WTC11 (cell line): Measurements from ENCODE around the gene PCNA. TPM values are rescaled to one million over a fixed set of nuclear protein-coding genes. Genes with fewer than 3 reads are reported as not detected.
A peak's percentile ranks its signal among the peaks of the same experiment; 100 is the strongest.

Experiments used
- ATAC-seq: fragments of 200-7000 bp; cut with Tn5 transposase; 2 replicates; pipeline ENCODE4 v1.10.0; 2021; ENCODE audit warnings: mild to moderate bottlenecking, moderate library complexity
- CTCF ChIA-PET: fragments of 300-600 bp; sonication (Branson Sonifier 250); formaldehyde crosslinking; loops from one replicate; lab custom pipeline; 2021; ENCODE audit warnings: antibody characterized with exemption; lab: Charles Lee
- POLR2A ChIA-PET: fragments of 350-600 bp; sonication (Branson Sonifier 250); formaldehyde crosslinking; loops from one replicate; lab custom pipeline; 2021; ENCODE audit warnings: antibody characterized with exemption; lab: Charles Lee
- DNase-seq: peaks from one replicate; pipeline ENCODE4 v3.0.0; 2021; ENCODE audit warnings: low spot score
- H3K27ac Mint-ChIP-seq: 2 replicates; pipeline ENCODE4 v1.8.0; 2021; ENCODE audit warnings: mixed read lengths
- H3K27me3 Mint-ChIP-seq: 2 replicates; pipeline ENCODE4 v1.8.0; 2021; ENCODE audit warnings: low read depth, mild to moderate bottlenecking, moderate library complexity, mixed read lengths
- H3K36me3 Mint-ChIP-seq: 2 replicates; pipeline ENCODE4 v1.8.0; 2021; ENCODE audit warnings: mixed read lengths
- H3K4me1 Mint-ChIP-seq: 2 replicates; pipeline ENCODE4 v1.8.0; 2022; ENCODE audit warnings: mixed read lengths
- H3K4me3 Mint-ChIP-seq: 2 replicates; pipeline ENCODE4 v1.8.0; 2021; ENCODE audit warnings: mild to moderate bottlenecking, moderate library complexity, mixed read lengths
- H3K9me3 Mint-ChIP-seq: 2 replicates; pipeline ENCODE4 v1.8.0; 2021; ENCODE audit warnings: mixed read lengths
- ATF2 ChIP-seq: sonication (generic); formaldehyde crosslinking; IDR thresholded peaks from 2 replicates; pipeline ENCODE4 v1.8.1; 2022; ENCODE audit warnings: low read depth, missing genetic modification reagents, borderline replicate concordance
- CDX4 ChIP-seq: fragments of 250-450 bp; sonication (Bioruptor Pico); IDR thresholded peaks from 2 replicates; pipeline ENCODE4 v1.9.0; 2021; ENCODE audit warnings: moderate library complexity, mild to moderate bottlenecking, inconsistent platforms, borderline replicate concordance
- CREM ChIP-seq: sonication (generic); formaldehyde crosslinking; IDR thresholded peaks from 2 replicates; pipeline ENCODE4 v1.8.1; 2022; ENCODE audit warnings: mild to moderate bottlenecking, missing genetic modification reagents, moderate library complexity
- FOXP1 ChIP-seq: sonication (generic); formaldehyde crosslinking; IDR thresholded peaks from 2 replicates; pipeline ENCODE4 v1.8.0; 2022; ENCODE audit warnings: missing genetic modification reagents, mild to moderate bottlenecking, moderate library complexity, borderline replicate concordance
- FOXP4 ChIP-seq: sonication (generic); formaldehyde crosslinking; IDR thresholded peaks from 2 replicates; pipeline ENCODE4 v1.8.0; 2022; ENCODE audit warnings: mild to moderate bottlenecking, missing genetic modification reagents
- JUN ChIP-seq: sonication (generic); formaldehyde crosslinking; IDR thresholded peaks from 2 replicates; pipeline ENCODE4 v1.8.0; 2023; ENCODE audit warnings: mild to moderate bottlenecking, missing genetic modification reagents
- MXD4 ChIP-seq: fragments of 250-450 bp; sonication (Bioruptor Pico); IDR thresholded peaks from 2 replicates; pipeline ENCODE4 v1.8.0; 2021; ENCODE audit warnings: mild to moderate bottlenecking, moderate library complexity, borderline replicate concordance
- NFATC4 ChIP-seq: fragments of 250-450 bp; sonication (Bioruptor Pico); IDR thresholded peaks from 2 replicates; pipeline ENCODE4 v1.9.0; 2021; ENCODE audit warnings: mild to moderate bottlenecking
- OVOL2 ChIP-seq: fragments of 250-450 bp; sonication (Bioruptor Pico); IDR thresholded peaks from 2 replicates; pipeline ENCODE4 v1.9.0; 2021; ENCODE audit warnings: mild to moderate bottlenecking, borderline replicate concordance
- SMAD4 ChIP-seq: sonication (generic); formaldehyde crosslinking; IDR thresholded peaks from 2 replicates; pipeline ENCODE4 v1.8.0; 2022; ENCODE audit warnings: mild to moderate bottlenecking, missing genetic modification reagents
- TEAD1 ChIP-seq: sonication (generic); formaldehyde crosslinking; IDR thresholded peaks from 2 replicates; pipeline ENCODE4 v1.8.0; 2022; ENCODE audit warnings: mild to moderate bottlenecking, missing genetic modification reagents
- TEAD4 ChIP-seq: sonication (generic); formaldehyde crosslinking; IDR thresholded peaks from 2 replicates; pipeline ENCODE4 v1.8.0; 2022; ENCODE audit warnings: mild to moderate bottlenecking, missing genetic modification reagents
- USF1 ChIP-seq: sonication (generic); formaldehyde crosslinking; IDR thresholded peaks from 2 replicates; pipeline ENCODE4 v1.8.0; 2022; ENCODE audit warnings: mild to moderate bottlenecking, missing genetic modification reagents
- ZNF423 ChIP-seq: fragments of 250-450 bp; sonication (Bioruptor Pico); IDR thresholded peaks from 2 replicates; pipeline ENCODE4 v2.1.2; 2022; ENCODE audit warnings: mild to moderate bottlenecking, moderate library complexity
- ZNF425 ChIP-seq: fragments of 250-450 bp; sonication (Bioruptor Pico); conservative IDR thresholded peaks from 2 replicates; pipeline ENCODE4 v1.9.0; 2021; ENCODE audit warnings: mild to moderate bottlenecking
- ZNF512 ChIP-seq: sonication (generic); formaldehyde crosslinking; IDR thresholded peaks from 2 replicates; pipeline ENCODE4 v1.8.1; 2022; ENCODE audit warnings: missing genetic modification reagents, borderline replicate concordance
- total RNA-seq: library from RNA; stranded (reverse); gene quantifications from 3 replicates; pipeline ENCODE4 v1.2.3, GENCODE V29; 2021
- TF ChIP-seq, protein P1 (sequence below): sonication (generic); formaldehyde crosslinking; IDR thresholded peaks from 2 replicates; pipeline ENCODE4 v1.8.0; 2022; ENCODE audit warnings: missing genetic modification reagents

The PCNA gene
- total RNA-seq, 1 experiment from 2014 or later = 262 TPM

- H3K27ac Mint-ChIP-seq = peak overlapping the region; percentile 93
- no peaks in the 10 kb centered on the region for H3K27me3 Mint-ChIP-seq
- POLR2A ChIA-PET = interaction anchor here (0.8 to 1.9 kb wide), 2 partner anchors 64 kb away, joined by 5 to 23 read pairs; no protein-coding TSS in a partner anchor
- no peak for ATAC-seq
- peak overlapping the region; percentile 87 for H3K4me3 Mint-ChIP-seq
- H3K9me3 Mint-ChIP-seq = no peaks in the 10 kb centered on the region
- H3K4me1 Mint-ChIP-seq = peaks cover 16% of the 10 kb centered on the region
- H3K36me3 Mint-ChIP-seq = no peaks in the 10 kb centered on the region; the same call in 1 of the 2 replicates
- TF ChIP-seq CREM (CRISPR knock-in tag) = no peak
- no peak for TF ChIP-seq MXD4 (CRISPR knock-in tag)
- TF ChIP-seq ATF2 (CRISPR knock-in tag) = no peak
- no peak for TF ChIP-seq CDX4
- TF ChIP-seq, protein P1, sequence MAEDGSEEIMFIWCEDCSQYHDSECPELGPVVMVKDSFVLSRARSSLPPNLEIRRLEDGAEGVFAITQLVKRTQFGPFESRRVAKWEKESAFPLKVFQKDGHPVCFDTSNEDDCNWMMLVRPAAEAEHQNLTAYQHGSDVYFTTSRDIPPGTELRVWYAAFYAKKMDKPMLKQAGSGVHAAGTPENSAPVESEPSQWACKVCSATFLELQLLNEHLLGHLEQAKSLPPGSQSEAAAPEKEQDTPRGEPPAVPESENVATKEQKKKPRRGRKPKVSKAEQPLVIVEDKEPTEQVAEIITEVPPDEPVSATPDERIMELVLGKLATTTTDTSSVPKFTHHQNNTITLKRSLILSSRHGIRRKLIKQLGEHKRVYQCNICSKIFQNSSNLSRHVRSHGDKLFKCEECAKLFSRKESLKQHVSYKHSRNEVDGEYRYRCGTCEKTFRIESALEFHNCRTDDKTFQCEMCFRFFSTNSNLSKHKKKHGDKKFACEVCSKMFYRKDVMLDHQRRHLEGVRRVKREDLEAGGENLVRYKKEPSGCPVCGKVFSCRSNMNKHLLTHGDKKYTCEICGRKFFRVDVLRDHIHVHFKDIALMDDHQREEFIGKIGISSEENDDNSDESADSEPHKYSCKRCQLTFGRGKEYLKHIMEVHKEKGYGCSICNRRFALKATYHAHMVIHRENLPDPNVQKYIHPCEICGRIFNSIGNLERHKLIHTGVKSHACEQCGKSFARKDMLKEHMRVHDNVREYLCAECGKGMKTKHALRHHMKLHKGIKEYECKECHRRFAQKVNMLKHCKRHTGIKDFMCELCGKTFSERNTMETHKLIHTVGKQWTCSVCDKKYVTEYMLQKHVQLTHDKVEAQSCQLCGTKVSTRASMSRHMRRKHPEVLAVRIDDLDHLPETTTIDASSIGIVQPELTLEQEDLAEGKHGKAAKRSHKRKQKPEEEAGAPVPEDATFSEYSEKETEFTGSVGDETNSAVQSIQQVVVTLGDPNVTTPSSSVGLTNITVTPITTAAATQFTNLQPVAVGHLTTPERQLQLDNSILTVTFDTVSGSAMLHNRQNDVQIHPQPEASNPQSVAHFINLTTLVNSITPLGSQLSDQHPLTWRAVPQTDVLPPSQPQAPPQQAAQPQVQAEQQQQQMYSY (CRISPR knock-in tag) = no peak
- no peak for TF ChIP-seq OVOL2 (CRISPR knock-in tag)
- no peak for TF ChIP-seq TEAD4
- no peak for TF ChIP-seq ZNF425 (CRISPR knock-in tag)
- TF ChIP-seq NFATC4 = no peak
- TF ChIP-seq SMAD4 = no peak
- TF ChIP-seq, all 79 proteins: peak for 0
- no peak for DNase-seq
- CTCF ChIA-PET = interaction anchor here (1.6 to 5.2 kb wide), 10 partner anchors 8 to 95 kb away, joined by 4 to 265 read pairs (median 30); no protein-coding TSS in a partner anchor
These were observed 8.2 kb upstream of the PCNA start for GRCh38 chr20:5127859-5128424.

GRCh38 chr20:5127204-5127858, 7.6 kb upstream of the PCNA start:
- no peaks in the 10 kb centered on the region; the same call in 1 of the 2 replicates for H3K36me3 Mint-ChIP-seq
- H3K27me3 Mint-ChIP-seq = no peaks in the 10 kb centered on the region
- H3K27ac Mint-ChIP-seq = peak overlapping the region; percentile 93
- DNase-seq = peak; percentile 49
- H3K9me3 Mint-ChIP-seq = no peaks in the 10 kb centered on the region
- peak overlapping the region; percentile 87 for H3K4me3 Mint-ChIP-seq
- peak; percentile 28 for ATAC-seq
- H3K4me1 Mint-ChIP-seq = peaks cover 22% of the 10 kb centered on the region
- POLR2A ChIA-PET = interaction anchor here (1.3 to 1.9 kb wide), 5 partner anchors 40 to 65 kb away, joined by 3 to 23 read pairs (median 7); no protein-coding TSS in a partner anchor
- CTCF ChIA-PET = interaction anchor here (0.7 to 5.2 kb wide), 34 partner anchors 8 to 401 kb away, joined by 3 to 265 read pairs (median 6); partner anchors contain the start of gene PROKR2
- TF ChIP-seq ZNF423 = peak; percentile 76
- peak; percentile 73; the same call in 1 of the 2 replicates for TF ChIP-seq TEAD1
- peak; percentile 6; the same call in 1 of the 2 replicates for TF ChIP-seq FOXP4 (CRISPR knock-in tag)
- TF ChIP-seq USF1 (CRISPR knock-in tag) = peak; percentile 41; the same call in 1 of the 2 replicates
- 0 out of 2 replicates have a peak, but pooled peaks have one; percentile 12 for TF ChIP-seq FOXP1 (CRISPR knock-in tag)
- 0 out of 2 replicates have a peak, but pooled peaks have one; percentile 47 for TF ChIP-seq JUN (CRISPR knock-in tag)
- TF ChIP-seq ZNF512 = no peak
